MM.1S (cell line): ENCODE results near the gene KCNA5.

Experiments used
- DNase-seq: peaks from one replicate; pipeline ENCODE4 v3.0.0-alpha.2; 2015
- H2AFZ ChIP-seq: fragments of 300-600 bp; sonication (generic); 2 replicates; pipeline ENCODE4 v1.6.0; 2016; ENCODE audit warnings: antibody characterized with exemption, low read length
- H3F3A ChIP-seq: fragments of 300-600 bp; sonication (generic); 2 replicates; pipeline ENCODE4 v1.6.1; 2016; ENCODE audit warnings: mild to moderate bottlenecking, antibody characterized with exemption, low read length, moderate library complexity, mixed read lengths; ENCODE audit not compliant: insufficient read depth
- H3K27ac ChIP-seq: fragments of 300-600 bp; sonication (generic); 2 replicates; pipeline ENCODE4 v1.5.1; 2016; ENCODE audit warnings: mild to moderate bottlenecking, low read length
- H3K27me3 ChIP-seq: fragments of 300-600 bp; sonication (generic); replicated peaks from 2 replicates; pipeline ENCODE4 v1.6.0; 2016; ENCODE audit warnings: low read length; ENCODE audit not compliant: insufficient read depth
- H3K36me3 ChIP-seq: fragments of 300-600 bp; sonication (generic); replicated peaks from 2 replicates; pipeline ENCODE4 v1.6.1; 2016; ENCODE audit warnings: mild to moderate bottlenecking, low read length, mixed read lengths; ENCODE audit not compliant: insufficient read depth
- H3K4me1 ChIP-seq: fragments of 300-600 bp; sonication (generic); 2 replicates; pipeline ENCODE4 v1.6.1; 2016; ENCODE audit warnings: low read length, mixed read lengths
- H3K4me2 ChIP-seq: fragments of 300-600 bp; sonication (generic); 2 replicates; pipeline ENCODE4 v1.6.0; 2016; ENCODE audit warnings: low read depth, low read length
- H3K4me3 ChIP-seq: fragments of 300-600 bp; sonication (generic); 2 replicates; pipeline ENCODE4 v1.5.1; 2016; ENCODE audit warnings: low read length, mixed read lengths
- H3K79me2 ChIP-seq: fragments of 300-600 bp; sonication (generic); 2 replicates; pipeline ENCODE4 v1.6.1; 2016; ENCODE audit warnings: mixed run types, low read length, mixed read lengths
- H3K9ac ChIP-seq: fragments of 300-600 bp; sonication (generic); 2 replicates; pipeline ENCODE4 v1.6.1; 2016; ENCODE audit warnings: low read length, mixed read lengths
- H3K9me2 ChIP-seq: fragments of 300-600 bp; sonication (generic); replicated peaks from 2 replicates; pipeline ENCODE4 v1.6.1; 2016; ENCODE audit warnings: mild to moderate bottlenecking, low read length, mixed read lengths; ENCODE audit not compliant: insufficient read depth
- H3K9me3 ChIP-seq: fragments of 300-600 bp; sonication (generic); replicated peaks from 2 replicates; pipeline ENCODE4 v1.6.1; 2016; ENCODE audit warnings: mild to moderate bottlenecking, low read length, mixed read lengths; ENCODE audit not compliant: insufficient read depth
- H4K20me1 ChIP-seq: fragments of 300-600 bp; sonication (generic); 2 replicates; pipeline ENCODE4 v1.6.1; 2016; ENCODE audit warnings: mild to moderate bottlenecking, low read length, moderate library complexity, mixed read lengths; ENCODE audit not compliant: insufficient read depth
- CTCF ChIP-seq: fragments of 300-600 bp; sonication (generic); IDR thresholded peaks from 2 replicates; pipeline ENCODE4 v1.5.1; 2016; ENCODE audit warnings: antibody characterized with exemption, low read length, mixed read lengths
- EZH2 ChIP-seq: fragments of 300-600 bp; sonication (generic); optimal IDR thresholded peaks from 2 replicates; pipeline ENCODE3; 2017; ENCODE audit warnings: low read depth, mild to moderate bottlenecking, antibody characterized with exemption, low read length, mixed read lengths
- EZH2phosphoT487 ChIP-seq: fragments of 300-600 bp; sonication (generic); IDR thresholded peaks from 2 replicates; pipeline ENCODE4 v1.6.1; 2018; ENCODE audit warnings: antibody characterized with exemption, low read length

Gene KCNA5

DNA sequence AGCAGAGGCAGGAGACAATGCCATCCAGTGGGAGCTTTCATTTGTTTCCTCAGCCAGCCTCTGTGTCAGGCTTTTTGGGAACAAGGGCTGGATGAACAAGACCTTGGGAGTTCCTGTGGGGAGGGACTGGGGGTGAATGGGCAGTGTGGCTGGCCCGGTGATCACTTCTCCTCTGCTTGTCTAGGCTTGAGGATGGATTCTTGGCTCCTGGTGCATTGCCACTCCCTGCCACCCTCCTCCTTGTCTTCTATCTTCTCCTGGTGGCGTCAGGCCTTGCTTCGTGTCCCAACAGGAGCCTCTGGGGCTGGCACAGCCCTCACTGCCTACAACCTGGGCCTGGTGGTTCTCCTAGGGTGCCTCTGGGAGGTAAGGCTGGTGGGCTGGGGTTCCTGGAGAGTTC is 25.0 kb upstream of the KCNA5 start:
- Histone ChIP-seq H3K27me3 (no peaks in the 10 kb centered on the region), H3F3A (no peaks in the 10 kb centered on the region), H3K4me2 (no peak overlapping the region), H3K4me1 (no peaks in the 10 kb centered on the region), H3K4me3 (no peak overlapping the region), H3K9me2 (no peaks in the 10 kb centered on the region), H3K27ac (no peak overlapping the region), H3K79me2 (no peaks in the 10 kb centered on the region), H3K36me3 (no peaks in the 10 kb centered on the region), H4K20me1 (no peaks in the 10 kb centered on the region), H3K9ac (no peak overlapping the region), H3K9me3 (no peaks in the 10 kb centered on the region), H2AFZ (no peak overlapping the region)
- TF ChIP-seq CTCF (no peak), EZH2phosphoT487 (no peak), EZH2 (no peak)
- DNase-seq = no peak

GRCh38 chr12:5022025-5022424 is 21.7 kb upstream of the KCNA5 start:
- H2AFZ ChIP-seq = no peak overlapping the region
- H3K4me1 ChIP-seq = no peaks in the 10 kb centered on the region
- H3K36me3 ChIP-seq = no peaks in the 10 kb centered on the region
- H3K9ac ChIP-seq = no peak overlapping the region
- H3K27ac ChIP-seq = no peak overlapping the region
- H3K4me3 ChIP-seq = no peak overlapping the region
- no peak for TF ChIP-seq EZH2phosphoT487
- no peaks in the 10 kb centered on the region for H3K27me3 ChIP-seq
- no peak overlapping the region for H3K4me2 ChIP-seq
- no peaks in the 10 kb centered on the region for H3F3A ChIP-seq
- no peaks in the 10 kb centered on the region for H3K9me2 ChIP-seq
- no peaks in the 10 kb centered on the region for H4K20me1 ChIP-seq
- DNase-seq = no peak
- H3K79me2 ChIP-seq = no peaks in the 10 kb centered on the region
- no peaks in the 10 kb centered on the region for H3K9me3 ChIP-seq

DNA sequence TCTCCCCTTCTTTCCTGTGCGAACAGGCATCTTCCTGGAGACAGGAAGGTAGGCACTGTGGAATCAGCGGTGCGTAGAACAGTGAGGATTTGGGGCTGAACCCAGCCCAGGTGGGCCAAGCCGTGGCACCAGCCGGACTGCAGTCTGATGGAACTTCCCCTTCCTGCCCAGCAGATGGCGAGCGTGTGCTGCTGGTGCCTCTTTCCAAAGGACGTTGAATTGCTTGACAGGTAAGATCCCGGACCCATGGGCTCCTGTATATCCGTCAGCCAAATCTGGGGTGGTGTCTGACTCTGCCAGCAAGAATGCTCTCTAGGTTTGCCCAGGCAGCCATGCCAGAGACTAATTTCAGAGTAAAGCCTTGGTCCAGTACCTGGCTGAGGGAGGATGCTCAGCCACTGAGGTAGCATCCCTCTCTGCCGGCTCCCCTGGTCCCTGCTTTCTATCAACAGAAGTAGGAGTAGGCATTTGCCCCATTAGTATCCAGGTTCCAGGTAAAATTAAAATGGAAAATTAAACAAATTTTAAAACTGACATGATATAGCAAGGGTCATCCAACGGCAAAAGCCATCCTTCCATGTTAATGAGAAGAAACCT is 21.1 kb upstream of the KCNA5 start:
- no peaks in the 10 kb centered on the region for H3K9me3 ChIP-seq
- H3K4me3 ChIP-seq = no peak overlapping the region
- no peak overlapping the region for H3K27ac ChIP-seq
- H3K4me1 ChIP-seq = no peaks in the 10 kb centered on the region
- no peaks in the 10 kb centered on the region for H3K36me3 ChIP-seq
- no peak overlapping the region for H3K9ac ChIP-seq
- no peaks in the 10 kb centered on the region for H3F3A ChIP-seq
- TF ChIP-seq EZH2 (no peak), CTCF (peak; percentile 88)
- no peaks in the 10 kb centered on the region for H3K79me2 ChIP-seq
- H3K27me3 ChIP-seq = no peaks in the 10 kb centered on the region
- DNase-seq = peak; percentile 61
- H3K9me2 ChIP-seq = no peaks in the 10 kb centered on the region
- no peaks in the 10 kb centered on the region for H4K20me1 ChIP-seq
- no peak overlapping the region for H3K4me2 ChIP-seq
- no peak overlapping the region for H2AFZ ChIP-seq

- DNase-seq = no peak
- Histone ChIP-seq H3K27me3 (no peaks in the 10 kb centered on the region), H3K36me3 (no peaks in the 10 kb centered on the region), H4K20me1 (no peaks in the 10 kb centered on the region), H3K27ac (no peak overlapping the region), H3K4me1 (no peaks in the 10 kb centered on the region), H3K9me2 (no peaks in the 10 kb centered on the region), H3K9ac (no peak overlapping the region), H3K9me3 (no peaks in the 10 kb centered on the region), H3K4me2 (no peak overlapping the region), H2AFZ (no peak overlapping the region), H3F3A (no peaks in the 10 kb centered on the region), H3K4me3 (no peak overlapping the region), H3K79me2 (no peaks in the 10 kb centered on the region)
- TF ChIP-seq EZH2 (no peak), EZH2phosphoT487 (no peak), CTCF (no peak)
Observed at GRCh38 chr12:5023842-5024241, 19.8 kb upstream of the KCNA5 start.
